NCI-H146 (cell line): ENCODE measurements around the gene INPP5E.
"Not testable (repeated sequence)": the region's sequence is repeated elsewhere in the genome, so short reads cannot be mapped to it uniquely, and the experiment has no call there.

Experiments
- DNase-seq: peaks from one replicate; lab custom pipeline; 2025; lab: John Stamatoyannopoulos, UW

INPP5E gene

DNA sequence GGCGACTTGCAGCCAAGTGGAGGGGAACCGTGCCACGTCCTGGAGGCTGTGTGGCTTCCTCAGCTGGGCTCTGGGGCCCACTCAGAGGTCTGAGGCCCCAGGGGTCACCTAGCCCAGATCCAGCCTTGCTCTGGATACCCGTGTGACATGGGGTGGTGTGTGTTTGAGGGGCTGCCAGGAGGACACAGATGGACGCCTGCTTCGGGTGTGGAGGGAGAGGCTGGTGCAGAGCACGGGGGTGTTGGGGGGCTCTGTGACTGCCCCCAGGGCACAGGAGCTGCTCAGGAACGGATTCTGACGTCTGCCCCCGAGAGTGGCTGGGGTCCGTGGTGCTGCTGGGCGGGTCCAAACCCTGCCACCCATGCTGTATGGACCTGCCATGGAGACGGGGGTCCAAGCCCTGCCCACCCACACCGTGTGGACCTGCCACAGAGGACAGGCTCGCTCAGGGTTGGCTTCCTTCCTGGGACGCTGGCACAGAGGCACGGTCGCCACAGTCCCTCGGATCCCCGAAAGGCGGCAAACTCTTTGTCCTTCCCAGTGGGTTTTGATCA, 10.5 kb downstream of the INPP5E start:
- no peak for DNase-seq

DNA sequence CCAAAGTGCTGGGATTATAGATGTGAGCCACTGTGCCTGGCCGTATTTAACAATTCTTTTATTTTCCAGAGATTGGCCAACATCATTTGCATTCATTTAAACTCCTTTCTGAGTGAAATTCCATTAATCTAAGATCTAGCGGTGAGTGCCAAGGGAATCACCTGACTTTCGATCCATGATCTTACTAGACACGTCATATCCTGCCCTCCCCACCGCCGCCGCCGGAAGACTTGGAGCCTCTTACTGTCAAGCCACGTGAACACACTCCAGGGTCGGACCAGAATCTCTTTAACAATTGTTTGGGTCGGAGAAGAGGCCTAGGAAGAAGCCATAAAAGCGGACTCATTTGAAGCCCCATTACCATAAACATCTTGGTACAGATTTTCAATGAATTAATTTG, 12.9 kb downstream of the INPP5E start:
- DNase-seq, result no peak

DNA sequence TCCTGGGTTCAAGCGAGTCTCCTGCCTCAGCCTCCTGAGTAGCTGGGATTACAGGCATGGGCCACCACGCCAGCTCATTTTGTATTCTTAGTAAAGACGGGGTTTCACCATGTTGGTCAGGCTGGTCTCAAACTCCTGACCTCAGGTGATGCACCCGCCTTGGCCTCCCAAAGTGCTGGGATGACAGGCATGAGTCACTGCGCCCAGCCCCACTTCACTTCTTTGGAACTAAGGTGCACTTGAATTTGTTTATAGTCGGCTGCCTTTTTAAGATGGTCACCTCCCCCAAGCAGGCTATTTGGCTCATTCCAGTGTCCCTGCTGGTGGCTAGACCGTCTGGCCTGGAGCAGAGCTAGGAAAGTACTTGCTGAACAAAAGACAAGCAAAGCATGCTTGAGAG, 14.3 kb downstream of the INPP5E start:
- DNase-seq, result not testable (repeated sequence)

DNA sequence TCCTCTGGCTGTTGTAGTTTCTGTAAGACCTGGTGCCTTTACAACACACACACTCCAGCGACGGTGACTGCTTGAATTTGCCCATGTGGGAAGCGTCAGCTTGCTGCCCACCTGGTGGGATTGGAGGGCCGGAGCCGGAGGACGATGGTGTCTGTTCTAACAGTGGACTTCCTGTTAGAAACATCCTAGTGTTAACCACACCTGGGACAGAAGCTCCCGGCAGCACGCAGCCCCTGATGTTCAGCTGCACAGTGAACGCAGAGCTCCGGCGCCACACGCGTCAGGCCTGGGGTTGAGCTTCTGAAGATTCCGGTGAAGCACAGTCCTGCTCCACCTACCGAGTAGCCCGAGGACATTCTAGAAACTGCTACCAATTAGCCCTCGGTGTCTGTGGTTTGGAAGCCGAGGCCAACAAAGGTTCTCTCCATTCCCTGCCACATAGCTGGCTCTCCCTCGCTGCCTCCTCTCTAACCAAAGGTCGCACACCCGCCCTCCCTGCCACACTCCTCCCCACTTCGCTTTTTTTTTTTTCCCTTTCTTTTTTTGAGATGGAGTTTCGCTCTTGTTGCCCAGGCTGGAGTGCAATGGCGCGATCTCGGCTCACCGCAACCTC, 14.8 kb downstream of the INPP5E start:
- no peak for DNase-seq

DNA sequence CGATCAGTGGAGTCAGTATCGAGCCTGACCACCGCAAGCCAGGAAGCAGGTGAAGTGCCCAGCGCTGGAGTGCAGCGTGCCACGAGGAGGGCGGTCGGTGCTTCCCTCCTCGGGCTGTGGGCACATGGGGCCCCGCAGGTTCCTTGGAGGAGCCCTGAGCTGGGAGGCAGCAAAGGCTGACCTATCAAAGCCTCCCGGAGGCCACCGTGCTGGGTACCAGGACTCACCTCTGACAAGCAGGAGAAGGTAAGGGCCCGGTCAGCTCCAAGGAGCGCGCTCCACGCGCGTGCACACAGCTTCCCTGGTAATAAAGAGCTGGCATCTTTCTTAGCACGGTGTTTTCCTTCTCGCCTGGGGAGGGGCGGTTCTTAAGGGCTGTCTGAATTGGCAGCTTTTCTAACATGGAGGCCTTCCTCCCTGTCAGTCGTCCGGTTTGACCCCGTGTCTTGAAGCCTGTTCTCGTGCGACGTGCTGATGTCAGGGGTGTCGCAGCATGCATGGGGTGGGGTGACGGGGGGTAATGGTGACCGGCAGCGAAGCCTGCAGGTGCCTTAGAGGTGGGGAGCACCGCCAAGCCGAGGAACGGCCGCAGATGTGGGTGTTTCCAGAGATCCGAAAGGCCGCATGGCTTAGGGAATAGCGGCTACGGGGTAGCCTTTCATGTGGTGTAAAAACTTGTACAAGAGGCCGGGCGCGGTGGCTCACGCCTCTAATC, 16.1 kb downstream of the INPP5E start:
- DNase-seq, result no peak

DNA sequence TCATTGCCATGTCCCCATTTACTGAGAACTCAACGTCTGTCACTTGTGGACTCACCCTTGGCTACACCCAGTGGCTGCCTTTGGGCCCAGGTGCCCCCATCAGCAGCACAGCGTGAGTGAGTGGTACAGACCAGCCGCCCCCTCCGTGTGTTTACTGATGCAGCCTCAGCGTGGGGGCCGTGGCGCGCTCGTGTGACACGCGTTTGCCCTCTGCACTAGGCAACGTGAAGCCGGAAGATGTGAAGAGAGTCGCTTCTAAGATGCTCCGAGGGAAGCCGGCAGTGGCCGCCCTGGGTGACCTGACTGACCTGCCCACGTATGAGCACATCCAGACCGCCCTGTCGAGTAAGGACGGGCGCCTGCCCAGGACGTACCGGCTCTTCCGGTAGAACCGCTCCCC, 16.8 kb downstream of the INPP5E start:
- no peak for DNase-seq

DNA sequence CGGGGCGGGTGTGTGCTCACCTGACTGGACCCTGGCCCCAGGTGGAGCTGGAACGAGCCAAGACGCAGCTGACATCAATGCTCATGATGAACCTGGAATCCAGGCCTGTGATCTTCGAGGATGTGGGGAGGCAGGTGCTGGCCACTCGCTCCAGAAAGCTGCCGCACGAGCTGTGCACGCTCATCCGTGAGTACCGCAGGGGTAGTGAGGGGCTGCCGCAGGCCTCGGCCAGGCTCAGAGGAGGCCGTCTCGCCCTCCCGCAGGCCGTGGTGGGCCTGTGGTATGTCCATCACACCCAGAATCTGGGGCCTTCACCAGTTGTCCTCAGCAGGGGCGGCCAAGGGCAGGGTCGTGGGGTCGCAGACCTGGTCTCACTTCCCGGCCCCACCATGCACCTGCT, 17.9 kb downstream of the INPP5E start:
- no peak for DNase-seq

DNA sequence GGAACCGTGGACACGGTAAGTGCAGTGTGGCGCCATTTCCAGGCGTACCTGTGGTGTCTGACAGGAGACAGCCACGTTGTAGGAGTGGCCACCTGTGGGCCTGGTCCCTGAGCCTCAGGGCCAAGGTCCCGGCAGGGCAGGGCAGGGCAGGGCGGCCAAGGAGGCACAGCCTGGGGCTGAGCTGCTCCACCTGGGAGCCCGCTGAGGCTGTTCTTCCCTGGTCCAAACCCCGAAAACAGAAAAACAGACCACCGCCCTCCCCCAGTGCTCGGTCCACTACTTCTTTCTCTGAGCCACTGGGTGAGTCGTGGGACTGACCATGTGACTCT, 20.6 kb downstream of the INPP5E start:
- DNase-seq, result no peak

DNA sequence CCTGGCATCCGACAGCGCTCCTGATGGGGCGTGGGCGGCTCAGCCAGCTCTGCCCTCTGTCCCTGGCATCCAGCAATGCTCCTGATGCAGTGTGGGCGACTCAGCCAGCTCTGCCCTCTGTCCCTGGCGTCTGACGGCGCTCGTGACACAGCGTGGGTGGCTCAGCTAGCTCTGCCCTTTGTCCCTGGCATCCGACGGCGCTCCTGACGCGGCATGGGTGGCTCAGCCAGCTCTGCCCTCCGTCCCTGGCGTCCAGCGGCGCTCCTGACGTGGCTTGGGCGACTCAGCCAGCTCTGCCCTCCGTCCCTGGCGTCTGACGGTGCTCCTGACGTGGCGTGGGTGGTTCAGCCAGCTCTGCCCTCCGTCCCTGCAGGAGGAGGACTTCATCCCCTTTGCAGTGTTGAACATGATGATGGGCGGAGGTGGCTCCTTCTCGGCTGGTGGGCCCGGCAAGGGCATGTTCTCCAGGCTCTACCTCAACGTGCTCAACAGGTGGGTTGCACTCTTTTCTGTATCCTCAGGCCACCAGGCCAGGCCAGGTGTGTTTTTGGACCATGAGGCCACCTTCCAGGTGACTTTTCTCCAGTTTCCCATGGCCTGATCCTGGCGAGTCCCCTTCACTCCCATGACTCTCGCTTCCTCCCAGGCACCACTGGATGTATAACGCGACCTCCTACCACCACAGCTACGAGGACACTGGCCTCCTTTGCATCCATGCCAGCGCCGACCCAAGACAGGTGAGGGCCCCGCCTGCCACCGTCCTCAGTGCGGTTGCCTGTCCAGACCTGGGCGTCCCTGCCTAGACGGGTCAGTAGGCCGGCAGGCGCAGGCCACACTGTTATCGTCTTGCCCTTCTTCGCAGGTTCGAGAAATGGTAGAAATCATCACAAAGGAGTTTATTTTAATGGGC, 21.2 kb downstream of the INPP5E start:
- DNase-seq, result no peak

DNA sequence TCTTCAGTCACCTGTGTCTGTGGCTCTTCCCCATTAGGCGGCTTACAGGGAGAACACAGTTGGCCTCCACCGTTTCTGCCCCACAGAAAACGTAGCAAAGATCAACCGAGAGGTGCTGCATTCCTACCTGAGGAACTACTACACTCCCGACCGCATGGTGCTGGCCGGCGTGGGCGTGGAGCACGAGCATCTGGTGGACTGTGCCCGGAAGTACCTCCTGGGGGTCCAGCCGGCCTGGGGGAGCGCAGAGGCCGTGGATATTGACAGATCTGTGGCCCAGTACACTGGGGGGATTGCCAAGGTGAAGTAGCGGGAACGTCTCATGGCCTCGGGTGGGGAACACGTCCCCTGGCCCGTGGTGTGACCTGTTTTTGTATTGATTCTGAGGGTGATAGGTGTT, 22.7 kb downstream of the INPP5E start:
- no peak for DNase-seq

DNA sequence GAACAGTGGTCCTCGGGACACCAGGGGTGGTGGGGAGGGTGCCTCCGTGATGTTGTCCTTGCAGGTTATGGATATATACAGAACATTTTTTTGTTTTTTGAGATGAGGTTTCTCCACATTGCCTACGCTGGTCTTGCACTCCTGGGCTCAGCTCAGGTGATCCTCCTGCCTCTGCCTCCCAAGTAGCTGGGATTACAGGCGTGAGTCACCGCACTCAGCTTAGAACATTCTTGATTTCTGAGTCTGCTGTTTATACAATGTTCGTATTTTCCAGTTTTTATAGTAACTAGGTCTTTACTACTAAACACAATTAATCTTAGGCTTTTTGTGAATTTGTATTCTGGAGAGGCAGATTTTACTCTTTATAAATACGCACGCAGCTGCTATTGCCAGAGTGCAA, 23.2 kb downstream of the INPP5E start:
- DNase-seq, result no peak

DNA sequence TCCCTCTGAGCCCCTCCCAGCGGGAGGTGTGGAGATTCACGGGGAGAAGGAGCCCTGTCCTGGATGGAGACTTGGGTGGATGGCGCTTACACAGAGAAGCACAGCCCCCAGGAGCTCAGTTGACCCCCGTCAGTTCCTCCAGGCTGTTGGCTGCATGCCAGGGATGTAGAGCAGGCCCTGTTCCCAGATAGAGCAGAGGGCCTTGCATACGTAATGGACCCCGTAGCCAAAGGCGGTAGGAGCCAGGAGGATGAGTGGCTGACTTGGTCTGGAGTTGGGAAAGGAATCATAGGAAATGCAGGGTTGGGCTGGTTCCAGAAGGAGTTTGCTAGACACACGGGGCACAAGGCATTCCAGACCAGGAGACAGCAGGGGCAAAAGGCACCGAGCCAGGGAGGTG, 26.7 kb downstream of the INPP5E start:
- no peak for DNase-seq

DNA sequence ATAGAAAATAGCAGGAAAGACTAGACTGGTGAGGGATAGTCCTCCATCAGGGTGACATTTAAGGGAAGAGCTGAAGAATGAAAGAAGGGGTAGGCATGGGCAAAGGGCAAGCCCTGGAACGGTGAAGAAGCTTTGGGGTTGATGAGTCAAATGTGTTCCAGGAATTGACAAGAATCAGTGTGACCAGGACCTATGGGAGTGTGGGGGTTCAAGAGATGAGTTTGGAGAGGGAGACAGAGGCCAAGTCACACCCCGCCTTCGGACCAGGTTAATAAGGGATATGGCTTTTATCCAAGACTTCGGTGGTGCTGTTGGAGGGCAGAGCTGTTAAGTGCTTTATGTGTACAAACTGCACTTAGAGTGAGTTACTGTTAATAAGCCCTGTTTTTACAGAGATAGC, 28.3 kb downstream of the INPP5E start:
- no peak for DNase-seq

DNA sequence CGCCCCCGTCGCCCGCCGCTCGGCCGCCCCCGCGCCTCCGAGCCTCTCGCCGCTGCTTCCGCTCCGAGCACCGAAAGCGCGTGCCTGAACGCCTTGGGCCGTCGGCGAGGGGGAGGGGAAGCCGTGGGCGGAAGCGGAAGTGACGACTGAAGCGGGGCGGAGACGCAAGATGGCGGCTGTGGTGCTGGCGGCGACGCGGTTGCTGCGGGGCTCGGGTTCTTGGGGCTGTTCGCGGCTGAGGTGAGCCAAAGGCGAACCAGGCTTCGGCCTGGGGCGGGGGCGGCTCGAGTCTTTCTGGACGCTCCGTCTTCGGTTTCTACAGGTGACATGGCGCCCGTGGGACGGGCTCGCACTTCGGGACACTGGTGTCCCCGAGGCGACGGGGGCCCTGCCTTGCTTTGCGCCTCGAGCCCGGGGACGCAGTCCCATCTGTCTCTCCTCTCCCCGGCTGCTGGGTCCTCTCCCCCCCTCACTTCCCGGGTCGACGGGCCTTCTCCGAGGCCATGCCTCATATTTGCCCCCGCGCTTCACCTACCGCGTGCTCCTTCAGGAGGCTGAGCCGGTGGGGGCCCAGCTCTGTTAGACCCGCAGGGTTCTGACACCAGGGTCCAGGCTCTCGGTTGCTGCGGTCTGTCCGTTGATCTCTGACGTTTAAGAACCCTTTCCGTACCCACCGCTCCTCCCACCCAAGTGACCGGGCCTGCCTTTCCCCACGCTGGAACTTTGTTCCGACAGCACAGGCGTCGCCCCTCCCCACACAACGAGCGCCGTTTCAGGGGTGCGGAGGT, 29.0 kb downstream of the INPP5E start, which contains the start of the genes ENTR1 and PMPCA:
ENTR1 (minus strand) TSS at position 115 of the 788 bp plus-strand sequence. CDS start 217 bp downstream, outside the sequence.
PMPCA (plus strand) TSS at position 159 of the 788 bp plus-strand sequence; CDS start at position 170, 11 bp downstream.
- peak; percentile 82 for DNase-seq

DNA sequence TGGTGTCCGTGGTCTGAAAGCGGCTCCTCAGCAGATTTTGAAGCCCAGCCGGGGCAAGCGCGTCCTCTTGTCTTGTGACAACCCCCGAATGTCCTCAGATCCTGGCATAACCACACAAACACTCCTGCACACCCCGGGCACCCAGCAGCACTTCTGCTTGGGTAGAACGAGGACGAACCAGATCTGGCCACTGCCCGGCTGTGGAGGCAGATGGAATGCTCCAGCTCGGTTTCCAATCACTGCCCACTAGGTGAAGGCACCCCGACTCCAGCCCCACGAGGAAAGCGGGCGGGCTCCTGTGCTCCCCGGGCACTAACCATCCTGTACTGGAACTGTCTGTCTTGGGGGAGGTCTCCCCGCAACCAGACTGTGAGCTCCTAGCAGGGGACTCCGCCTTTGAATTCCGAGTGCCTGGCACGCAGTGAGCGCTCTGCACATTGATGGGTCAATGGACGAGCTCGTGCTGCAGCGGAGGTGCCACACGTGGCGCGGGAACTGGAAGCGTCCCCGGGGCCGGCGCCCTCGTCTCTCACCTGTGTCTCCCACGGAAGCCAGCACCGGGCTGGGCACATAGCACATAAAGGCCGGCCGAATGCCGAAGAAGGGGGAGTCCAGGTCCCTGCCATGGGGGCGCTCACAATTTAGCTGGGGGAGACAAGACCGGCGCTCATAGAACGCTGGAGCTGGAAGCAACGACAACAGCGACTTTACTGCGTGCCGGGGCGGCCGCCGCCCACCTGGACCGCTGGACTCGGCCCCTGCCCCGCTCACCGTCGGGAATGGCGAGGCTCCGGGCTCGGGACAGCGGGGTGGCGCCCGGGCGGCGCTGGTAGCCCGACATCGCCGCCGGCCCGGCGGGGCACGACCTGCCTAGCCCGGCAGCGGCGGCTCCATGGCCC, 29.8 kb downstream of the INPP5E start:
- DNase-seq, result peak; percentile 16

DNA sequence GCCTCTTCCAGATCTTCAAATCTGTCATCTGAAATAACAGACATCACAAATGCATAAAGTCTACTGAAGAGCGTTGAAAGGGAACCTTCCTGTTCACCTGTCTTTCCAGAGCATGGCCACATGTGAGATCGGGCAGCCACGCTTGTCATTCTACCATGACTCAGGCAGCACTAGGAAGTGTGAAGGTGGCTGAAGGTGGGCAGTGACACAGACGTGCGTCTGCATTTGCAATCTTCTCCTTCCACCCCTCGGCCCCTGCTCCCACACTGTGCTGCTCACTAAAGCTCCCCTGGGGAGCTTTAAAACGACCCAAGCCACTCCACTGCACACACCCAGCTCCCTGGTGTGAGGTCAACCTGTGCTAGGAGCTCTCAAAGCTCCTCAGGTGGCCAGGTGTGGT, 31.7 kb downstream of the INPP5E start:
- DNase-seq, result no peak

DNA sequence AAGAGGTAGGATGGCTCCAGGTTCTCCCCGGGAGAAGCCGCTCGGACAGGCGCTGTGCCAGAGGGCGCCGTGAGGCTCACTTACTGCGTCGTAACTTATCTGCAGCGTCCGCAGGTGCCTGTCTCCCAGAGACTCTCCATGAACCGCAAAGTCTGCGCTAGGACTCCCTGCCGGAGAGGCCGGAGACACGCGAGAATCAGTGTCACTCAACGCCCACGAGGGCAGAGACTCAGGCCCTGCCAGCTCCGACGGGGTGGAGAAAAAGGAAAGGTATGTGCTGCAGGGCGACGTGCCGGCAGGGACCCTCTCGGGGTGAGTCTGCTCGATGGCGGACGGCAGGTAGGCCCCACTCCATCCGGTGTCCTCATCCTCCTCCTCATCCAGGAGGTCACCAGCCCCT, 32.6 kb downstream of the INPP5E start:
- not testable (repeated sequence) for DNase-seq

DNA sequence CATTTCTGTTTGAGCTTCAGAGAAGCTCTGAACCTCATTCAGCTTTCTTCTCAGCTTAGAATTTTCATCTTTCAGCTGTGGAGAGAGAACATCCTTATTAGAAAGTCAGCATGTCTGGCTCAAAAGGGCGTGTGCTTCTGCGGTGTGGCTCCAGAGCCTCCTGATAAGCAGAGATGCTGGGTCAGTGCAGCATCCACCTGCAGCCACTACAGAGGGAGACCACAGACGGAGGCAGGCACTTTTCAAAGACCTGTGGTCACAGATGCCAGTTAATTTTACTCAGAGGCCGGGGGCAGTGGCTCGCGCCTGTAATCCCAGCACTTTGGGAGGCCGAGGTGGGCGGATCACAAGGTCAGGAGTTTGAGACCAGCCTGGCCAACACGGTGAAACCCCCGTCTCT, 33.7 kb downstream of the INPP5E start:
- DNase-seq, result not testable (repeated sequence)

DNA sequence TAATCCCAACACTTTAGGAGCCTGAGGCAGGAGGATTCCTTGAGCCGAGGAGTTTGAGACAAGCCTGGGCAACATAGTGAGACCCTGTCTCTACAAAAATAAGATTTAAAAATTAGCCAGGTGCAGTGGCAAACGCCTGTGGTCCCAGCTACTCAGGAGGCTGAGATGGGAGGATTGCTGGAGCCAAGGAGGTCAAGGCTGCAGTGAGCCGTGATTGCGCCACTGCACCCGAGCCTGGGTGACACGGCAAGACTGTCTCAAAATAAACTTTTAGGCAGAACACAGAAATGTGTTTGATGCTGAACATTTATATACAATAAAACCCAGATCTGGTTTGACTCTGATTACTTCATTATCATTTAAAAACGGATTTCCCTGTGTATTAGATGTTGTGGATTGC, 34.2 kb downstream of the INPP5E start:
- no peak for DNase-seq

DNA sequence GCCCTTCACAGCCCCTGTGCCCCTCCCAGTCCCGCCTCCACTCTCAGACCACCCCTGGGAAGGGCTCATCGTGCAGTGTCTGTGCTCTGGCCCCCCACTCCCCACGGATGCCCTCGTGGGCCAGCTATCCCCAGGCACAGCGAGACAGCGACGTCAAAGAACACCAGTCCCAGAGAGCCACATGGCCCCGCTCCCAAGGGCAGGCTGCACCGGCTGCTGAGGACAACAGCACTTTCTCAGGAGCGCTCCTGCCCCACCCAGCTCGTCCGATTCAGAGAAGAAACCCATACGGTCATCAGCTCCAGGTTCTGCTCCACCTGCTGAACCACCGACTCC, 34.9 kb downstream of the INPP5E start:
- DNase-seq, result no peak
